IMR-90 (cell line): ENCODE data around the gene RSRC1. TPM values are rescaled to one million over a fixed set of nuclear protein-coding genes. Genes with fewer than 3 reads are reported as not detected.

ENCODE experiments used
- ATAC-seq: fragments of 200-7000 bp; cut with Tn5 transposase; 2 replicates; pipeline ENCODE4 v1.9.1; 2020; ENCODE audit warnings: low read depth, mild to moderate bottlenecking, moderate library complexity
- BruUV-seq: library from RNA; stranded (reverse); fragments of 400-500 nt; replicated peaks from 2 replicates; lab custom pipeline; 2021; lab: Mats Ljungman, UMichigan
- CTCF ChIA-PET: fragments of 300-600 bp; formaldehyde crosslinking; extraction: SDS; loops from one replicate; lab custom pipeline; 2021; ENCODE audit warnings: antibody characterized with exemption; lab: Yijun Ruan, JAX
- POLR2A ChIA-PET: fragments of 300-600 bp; sonication (Branson Sonifier 250); formaldehyde crosslinking; loops from one replicate; lab custom pipeline; 2022; ENCODE audit warnings: antibody characterized with exemption; ENCODE audit not compliant: unreplicated experiment; lab: Charles Lee
- DNase-seq: peaks from one replicate; pipeline ENCODE4 v3.0.0; 2013
- H2AFZ ChIP-seq: replicated peaks from 2 replicates; pipeline ENCODE3; 2013; ENCODE audit warnings: low read length, mild to moderate bottlenecking; ENCODE audit not compliant: poor library complexity
- H2AK5ac ChIP-seq: 2 replicates; pipeline ENCODE4 v1.6.1; 2013; ENCODE audit warnings: low read depth, low read length, inconsistent platforms
- H2AK9ac ChIP-seq: replicated peaks from 2 replicates; pipeline ENCODE3; 2013; ENCODE audit warnings: mild to moderate bottlenecking, low read depth, low read length, moderate library complexity; ENCODE audit not compliant: poor library complexity
- H2BK120ac ChIP-seq: 2 replicates; pipeline ENCODE4 v1.6.1; 2013; ENCODE audit warnings: low read depth, low read length, inconsistent platforms
- H2BK15ac ChIP-seq: 3 replicates; pipeline ENCODE4 v1.6.1; 2013; ENCODE audit warnings: low read depth, low read length, inconsistent platforms
- H2BK20ac ChIP-seq: 2 replicates; pipeline ENCODE4 v1.6.1; 2013; ENCODE audit warnings: low read depth, mild to moderate bottlenecking, inconsistent platforms, low read length, moderate library complexity
- H2BK5ac ChIP-seq: 2 replicates; pipeline ENCODE4 v1.6.1; 2013; ENCODE audit warnings: mild to moderate bottlenecking, low read depth, low read length, inconsistent platforms; ENCODE audit not compliant: poor library complexity, severe bottlenecking
- H3K14ac ChIP-seq: replicated peaks from 2 replicates; pipeline ENCODE4 v1.6.1; 2013; ENCODE audit warnings: low read depth, low read length, inconsistent platforms
- H3K18ac ChIP-seq: 2 replicates; pipeline ENCODE4 v1.6.1; 2013; ENCODE audit warnings: low read depth, low read length, control low read depth
- H3K23ac ChIP-seq: 2 replicates; pipeline ENCODE4 v1.6.1; 2013; ENCODE audit warnings: low read depth, low read length, inconsistent platforms
- H3K27ac ChIP-seq: 2 replicates; pipeline ENCODE4 v1.5.1; 2013; ENCODE audit warnings: mild to moderate bottlenecking, control low read depth, low read length; ENCODE audit not compliant: insufficient read depth
- H3K27me3 ChIP-seq: 2 replicates; pipeline ENCODE4 v1.6.1; 2013; ENCODE audit warnings: low read length; ENCODE audit not compliant: control insufficient read depth, insufficient read depth
- H3K36me3 ChIP-seq: 2 replicates; pipeline ENCODE4 v1.6.1; 2013; ENCODE audit warnings: low read length, mixed read lengths; ENCODE audit not compliant: control insufficient read depth, insufficient read depth
- H3K4ac ChIP-seq: 2 replicates; pipeline ENCODE4 v1.6.1; 2013; ENCODE audit warnings: low read depth, low read length, inconsistent platforms
- H3K4me1 ChIP-seq: 2 replicates; pipeline ENCODE4 v1.6.1; 2013; ENCODE audit warnings: low read length, mixed read lengths; ENCODE audit not compliant: control insufficient read depth, insufficient read depth
- H3K4me2 ChIP-seq: 2 replicates; pipeline ENCODE4 v1.6.1; 2013; ENCODE audit warnings: low read depth, mild to moderate bottlenecking, control low read depth, low read length, moderate library complexity
- H3K4me3 ChIP-seq: 2 replicates; pipeline ENCODE4 v1.5.1; 2013; ENCODE audit warnings: low read depth, mild to moderate bottlenecking, control low read depth, low read length, moderate library complexity; ENCODE audit not compliant: insufficient read depth
- H3K56ac ChIP-seq: 2 replicates; pipeline ENCODE4 v1.6.1; 2013; ENCODE audit warnings: low read length, inconsistent platforms; ENCODE audit not compliant: insufficient read depth; ENCODE audit errors: extremely low read depth
- H3K79me1 ChIP-seq, 2 experiments: 2 replicates each; pipeline ENCODE4 v1.6.1; 2013; ENCODE audit warnings: low read length in 2 of 2, inconsistent platforms in 1 of 2, low read depth in 1 of 2
- H3K9ac ChIP-seq: 2 replicates; pipeline ENCODE4 v1.6.1; 2013; ENCODE audit warnings: low read depth, low read length, control low read depth
- H3K9me1 ChIP-seq: 2 replicates; pipeline ENCODE4 v1.6.1; 2013; ENCODE audit warnings: low read length, inconsistent platforms; ENCODE audit not compliant: insufficient read depth
- H3K9me3 ChIP-seq: 2 replicates; pipeline ENCODE4 v1.6.1; 2013; ENCODE audit warnings: low read length; ENCODE audit not compliant: control insufficient read depth, insufficient read depth
- H4K20me1 ChIP-seq: 2 replicates; pipeline ENCODE4 v1.6.1; 2013; ENCODE audit warnings: low read length, inconsistent platforms; ENCODE audit not compliant: insufficient read depth
- H4K5ac ChIP-seq: 2 replicates; pipeline ENCODE4 v1.6.1; 2013; ENCODE audit warnings: mild to moderate bottlenecking, low read depth, low read length, control low read depth
- H4K8ac ChIP-seq, 2 experiments: 2 replicates each; pipeline ENCODE4 v1.6.1; 2013; ENCODE audit warnings: low read depth in 2 of 2, low read length in 2 of 2, control low read depth in 1 of 2, inconsistent platforms in 1 of 2
- H4K91ac ChIP-seq: 2 replicates; pipeline ENCODE4 v1.6.1; 2013; ENCODE audit warnings: low read depth, low read length, inconsistent platforms; ENCODE audit not compliant: insufficient read depth
- BHLHE40 ChIP-seq: fragments of 150-350 bp; IDR thresholded peaks from 2 replicates; pipeline ENCODE4 v1.6.1; 2016; ENCODE audit warnings: mild to moderate bottlenecking, low read depth, low read length
- CEBPB ChIP-seq: IDR thresholded peaks from 2 replicates; pipeline ENCODE4 v1.6.1; 2012; ENCODE audit warnings: low read depth, low read length, improper control_type of control experiment
- FOS ChIP-seq: fragments of 150-350 bp; IDR thresholded peaks from 2 replicates; pipeline ENCODE4 v1.6.1; 2016; ENCODE audit warnings: low read depth, low read length
- MAZ ChIP-seq: IDR thresholded peaks from 2 replicates; pipeline ENCODE4 v1.6.1; 2012; ENCODE audit warnings: low read depth, mild to moderate bottlenecking, low read length, improper control_type of control experiment, moderate library complexity, borderline replicate concordance
- RFX5 ChIP-seq: IDR thresholded peaks from 2 replicates; pipeline ENCODE4 v1.8.0; 2012; ENCODE audit warnings: low read depth, mild to moderate bottlenecking, low read length, moderate library complexity
- USF2 ChIP-seq: fragments of 150-350 bp; IDR thresholded peaks from 2 replicates; pipeline ENCODE4 v1.6.1; 2017; ENCODE audit warnings: mild to moderate bottlenecking, antibody characterized with exemption, low read length, low read depth
- WGBS, 2 experiments: methylation state at CpG; one replicate each; pipeline versions ENCODE4 v1.1.5 to v1.1.7; 2013; ENCODE audit warnings: missing lambda C conversion rate in 2 of 2; ENCODE audit not compliant: insufficient read length in 1 of 2; ENCODE audit errors: extremely low coverage in 2 of 2; 5-methylcytosine and 5-hydroxymethylcytosine counted together
- dilution Hi-C: fragments of 300-500 bp; cut with HindIII; formaldehyde crosslinking; loops from one replicate; pipeline ENCODE4 v1.14.3; 2018; ENCODE audit warnings: low sequenced_read_pairs; ENCODE audit not compliant: unreplicated experiment
- in situ Hi-C: fragments of 300-500 bp; cut with MboI; formaldehyde crosslinking; loops from 3 replicates; pipeline ENCODE4 v1.14.3; 2019; ENCODE audit warnings: low sequenced_read_pairs, inconsistent platforms, mixed read lengths
- intact Hi-C: fragments of 100-400 bp; cut with micrococcal nuclease; formaldehyde crosslinking; loops from 2 replicates; pipeline ENCODE4 v1.10.0; 2022
- polyA plus RNA-seq, 3 experiments: library from polyadenylated mRNA; depleted of rRNA; stranded (reverse); fragments of >200 nt; gene quantifications; 2 replicates each; pipeline ENCODE4 v1.2.3, GENCODE V29; 2012; ENCODE audit warnings: low replicate concordance in 1 of 3
- total RNA-seq: library from RNA; depleted of rRNA; stranded (reverse); fragments of >200 nt; gene quantifications from 2 replicates; pipeline ENCODE4 v1.2.3, GENCODE V29; 2012

The RSRC1 gene
- total and polyA plus RNA-seq, 2 of the 4 experiments (the other 2 are of a cell fraction) = 3.8 to 41.8 TPM

- Histone ChIP-seq H2BK5ac (no peak overlapping the region), H3K4me1 (no peaks in the 10 kb centered on the region), H2BK15ac (no peak overlapping the region), H2BK120ac (no peak overlapping the region), H3K4me3 (no peak overlapping the region), H3K4me2 (no peak overlapping the region), H2BK20ac (no peak overlapping the region), H3K27ac (no peak overlapping the region), H4K91ac (no peak overlapping the region), H3K9ac (no peak overlapping the region), H3K4ac (no peak overlapping the region), H2AK9ac (no peak overlapping the region), H3K27me3 (no peaks in the 10 kb centered on the region), H3K79me1 (no peaks in the 10 kb centered on the region), H4K8ac (no peak overlapping the region), H3K36me3 (no peaks in the 10 kb centered on the region), H4K20me1 (no peaks in the 10 kb centered on the region), H3K9me1 (no peaks in the 10 kb centered on the region), H2AFZ (no peak overlapping the region), H3K9me3 (no peaks in the 10 kb centered on the region), H4K5ac (no peak overlapping the region), H2AK5ac (no peak overlapping the region), H3K23ac (no peak overlapping the region), H3K18ac (no peak overlapping the region), H3K14ac (no peak overlapping the region), H3K56ac (no peak overlapping the region)
- ATAC-seq = no peak
- no CpG with 5 or more reads among the region's 1 CpG for WGBS, 2 experiments
- no TSS peak for BruUV-seq
- DNase-seq = no peak
- in situ Hi-C loops = no loop called here
- ChIA-PET CTCF (interaction anchor here (0.5 to 0.7 kb wide), 3 partner anchors 30 to 310 kb away, joined by 3 to 4 read pairs (median 3); no protein-coding TSS in a partner anchor), POLR2A (no interaction called here)
- intact Hi-C loops = no loop called here
- dilution Hi-C loops = no loop called here
- no peak for TF ChIP-seq FOS
- TF ChIP-seq BHLHE40 = no peak
- TF ChIP-seq RFX5 = no peak
- no peak for TF ChIP-seq USF2
- TF ChIP-seq CEBPB = no peak
- TF ChIP-seq MAZ = no peak
These were observed 293.1 kb downstream of the RSRC1 start for GRCh38 chr3:158403013-158403412.
